Right lung (tissue), 5 donors: Measurements from ENCODE around the gene MOB2. TPM values are rescaled to one million over a fixed set of nuclear protein-coding genes. Genes with fewer than 3 reads are reported as not detected.

Experiments used
- DNase-seq, 2 donors: peaks; one replicate each; pipeline ENCODE4 v3.0.0-alpha.2; 2013
- polyA plus RNA-seq, 5 donors: library from polyadenylated mRNA; unstranded; fragments of 120-200 nt; gene quantifications; one replicate each; pipeline versions ENCODE4 v1.2.1 to v1.2.3, GENCODE V29; 2013; ENCODE audit warnings: inconsistent platforms in 1 of 5, low replicate concordance in 1 of 5; ENCODE audit not compliant: insufficient read length in 5 of 5, insufficient read depth in 1 of 5

The MOB2 gene
- polyA plus RNA-seq, 5 donors: 30.7 to 40.5 (median 35.2) TPM

DNA sequence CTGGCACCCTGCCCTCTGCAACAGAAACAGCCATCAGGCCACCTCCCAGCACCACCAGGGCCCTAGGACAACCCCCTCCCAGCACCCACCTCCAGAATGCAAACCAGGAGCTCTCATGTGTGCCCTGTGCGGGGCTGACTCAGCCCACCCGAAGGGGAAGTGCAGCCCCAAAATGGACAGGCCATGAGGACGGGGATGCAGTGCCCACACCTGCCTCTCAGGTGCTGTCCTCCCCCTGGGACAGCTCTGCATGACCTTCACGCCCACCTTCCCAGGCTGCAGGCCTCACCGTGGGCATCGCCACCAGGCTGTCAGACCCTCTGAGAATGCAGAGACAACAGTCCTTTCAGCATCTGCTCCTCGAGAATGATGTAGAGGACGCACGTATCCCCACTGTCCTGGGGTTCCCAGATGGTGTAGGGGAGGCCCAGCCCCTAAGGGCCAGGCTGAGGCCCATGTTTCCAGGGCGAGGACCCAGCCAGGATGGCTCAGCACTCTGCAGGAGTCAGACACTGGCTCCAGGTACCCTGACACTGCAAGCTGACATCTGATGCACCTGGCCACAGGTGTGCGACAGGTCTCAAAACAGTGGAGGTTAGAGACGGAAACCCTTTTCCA lies 13.5 kb downstream of the MOB2 start:
- DNase-seq: no peak

DNA sequence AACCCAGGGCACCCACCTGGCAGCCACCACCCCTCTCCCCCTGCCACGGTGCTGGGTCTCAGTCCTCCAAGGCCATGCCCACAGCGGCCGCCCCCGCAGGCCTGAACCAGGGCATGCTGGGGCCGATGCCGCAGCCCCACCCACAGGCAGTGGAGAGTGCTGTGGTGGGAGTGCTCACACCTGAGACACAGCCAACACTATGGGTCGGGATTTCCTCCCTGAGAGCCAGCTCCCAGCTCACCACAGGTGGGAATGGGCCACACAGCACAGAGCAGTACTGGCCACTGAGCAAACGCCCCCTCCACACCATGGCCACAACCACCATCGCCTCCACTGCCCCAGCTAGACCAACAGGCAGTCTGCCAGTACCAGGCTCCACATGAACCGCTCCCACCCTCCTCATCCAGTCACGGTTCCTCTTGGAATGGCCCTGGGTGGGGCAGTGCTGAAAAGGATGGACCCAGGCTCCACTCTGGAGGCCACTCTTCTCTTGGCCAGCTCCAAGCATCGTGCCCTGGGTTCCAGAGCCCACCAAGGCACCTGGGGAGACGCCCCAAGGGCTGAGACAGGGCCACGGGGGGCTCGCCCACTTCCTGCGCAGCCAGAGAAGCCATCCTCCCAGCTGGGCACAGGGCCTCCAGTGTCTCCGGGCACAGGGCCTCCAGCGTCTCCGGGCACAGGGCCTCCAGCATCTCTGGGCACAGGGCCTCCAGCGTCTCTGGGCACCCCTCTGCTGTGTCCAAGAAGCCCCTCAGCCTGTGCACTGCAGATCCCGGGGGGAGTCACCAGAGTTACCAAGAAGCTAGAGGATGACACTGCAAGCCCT lies 14.2 kb downstream of the MOB2 start:
- DNase-seq: no peak

DNA sequence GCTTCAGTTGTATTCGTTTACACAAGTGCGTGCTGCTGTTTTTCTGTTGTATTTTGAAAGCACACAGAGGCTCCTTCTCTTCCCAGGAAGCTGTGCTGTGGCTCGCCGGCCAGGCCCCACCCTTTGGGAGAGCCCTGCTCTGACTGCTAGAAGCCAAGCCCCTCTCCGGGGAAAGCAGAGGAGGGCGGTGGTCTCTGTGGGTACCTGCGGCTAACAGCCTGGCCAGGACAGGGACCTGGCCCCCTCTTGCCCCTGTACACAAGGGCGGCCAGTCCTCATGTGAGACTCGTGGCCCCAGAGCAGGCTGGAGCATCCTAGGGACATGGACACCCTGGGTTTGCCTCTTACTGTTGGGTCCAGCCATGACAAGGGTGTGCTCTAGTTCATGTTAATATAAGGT lies 14.8 kb downstream of the MOB2 start:
- DNase-seq: no peak

DNA sequence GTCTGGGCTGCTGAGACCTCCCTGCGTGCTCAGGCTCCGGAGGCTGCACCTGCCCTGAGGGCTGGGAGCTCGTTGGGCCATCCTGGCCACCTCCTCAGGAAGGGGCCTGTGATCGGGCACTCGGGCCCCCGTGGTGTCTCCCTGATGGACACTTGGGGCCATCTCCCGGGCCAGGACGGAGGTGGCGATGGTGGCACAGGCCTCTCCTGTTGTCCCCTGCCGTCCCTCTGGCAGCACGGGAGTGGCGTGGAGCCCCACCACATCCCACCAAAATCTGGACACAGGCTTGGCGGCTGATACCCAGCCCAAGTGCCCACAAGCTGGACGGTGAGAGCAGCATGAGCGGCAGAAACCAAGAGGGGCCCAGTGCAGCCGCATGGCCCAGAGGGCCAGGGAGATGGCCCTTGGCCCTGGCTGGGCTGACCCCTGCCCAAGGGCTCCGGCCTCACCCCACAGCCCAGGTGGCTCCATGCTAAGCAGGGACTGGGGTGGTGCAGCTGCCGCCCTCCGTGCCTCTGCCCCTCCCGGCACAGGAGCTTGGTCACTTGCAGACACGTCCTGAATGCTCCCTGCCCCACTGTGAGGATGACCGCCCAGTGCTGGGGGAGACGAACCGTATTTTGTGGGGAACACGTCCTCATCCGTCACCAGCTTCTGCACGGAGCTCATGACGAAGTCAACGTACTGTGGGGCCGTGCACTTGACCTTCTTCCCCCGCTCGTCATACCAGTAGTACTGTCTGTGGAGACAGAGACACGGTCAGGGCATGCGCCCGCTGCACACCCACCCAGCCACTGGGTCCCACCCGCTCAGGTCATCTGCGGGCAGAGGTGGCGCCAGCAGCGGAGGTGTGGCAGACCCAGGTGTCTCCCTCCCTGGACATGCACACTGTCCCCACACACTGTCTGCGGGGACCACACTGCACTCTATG lies 15.6 kb downstream of the MOB2 start:
- no peak for DNase-seq

DNA sequence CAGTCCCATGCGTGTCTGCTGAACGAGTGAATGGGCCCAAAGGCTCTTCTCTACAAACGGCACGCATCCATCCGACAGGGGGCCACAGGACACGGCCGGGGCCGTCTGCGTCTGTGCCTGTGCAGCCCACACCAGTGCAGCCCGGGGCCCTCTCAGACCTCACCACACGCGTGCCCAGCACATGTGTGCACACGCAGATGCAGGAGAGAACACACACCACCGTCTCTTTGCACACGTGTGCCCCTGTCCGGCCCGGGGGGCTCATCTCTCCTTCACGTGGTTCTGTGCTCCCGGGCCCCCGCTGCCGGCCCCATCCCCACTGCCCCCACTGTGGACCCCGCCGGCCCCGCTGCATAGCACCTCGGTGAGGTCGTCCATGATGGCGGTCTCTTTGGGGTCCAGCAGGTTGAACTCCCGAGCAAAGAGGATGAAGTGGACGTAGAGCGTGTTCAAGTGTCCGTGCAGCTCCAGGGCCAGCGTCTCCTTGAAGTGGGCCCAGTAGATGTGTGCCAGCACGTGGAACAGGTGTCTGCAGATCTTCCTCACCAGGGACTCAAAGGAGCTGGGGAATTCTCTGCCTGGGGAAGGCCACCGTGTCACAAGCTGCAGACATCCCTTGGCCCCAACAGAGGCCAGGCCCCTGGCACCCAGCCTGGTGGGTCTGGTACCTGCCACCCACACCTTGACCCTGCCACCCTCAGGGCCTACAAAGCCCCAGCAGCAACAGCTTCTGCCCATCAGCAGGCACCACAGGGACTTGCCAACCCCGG lies 16.5 kb downstream of the MOB2 start:
- DNase-seq: no peak

DNA sequence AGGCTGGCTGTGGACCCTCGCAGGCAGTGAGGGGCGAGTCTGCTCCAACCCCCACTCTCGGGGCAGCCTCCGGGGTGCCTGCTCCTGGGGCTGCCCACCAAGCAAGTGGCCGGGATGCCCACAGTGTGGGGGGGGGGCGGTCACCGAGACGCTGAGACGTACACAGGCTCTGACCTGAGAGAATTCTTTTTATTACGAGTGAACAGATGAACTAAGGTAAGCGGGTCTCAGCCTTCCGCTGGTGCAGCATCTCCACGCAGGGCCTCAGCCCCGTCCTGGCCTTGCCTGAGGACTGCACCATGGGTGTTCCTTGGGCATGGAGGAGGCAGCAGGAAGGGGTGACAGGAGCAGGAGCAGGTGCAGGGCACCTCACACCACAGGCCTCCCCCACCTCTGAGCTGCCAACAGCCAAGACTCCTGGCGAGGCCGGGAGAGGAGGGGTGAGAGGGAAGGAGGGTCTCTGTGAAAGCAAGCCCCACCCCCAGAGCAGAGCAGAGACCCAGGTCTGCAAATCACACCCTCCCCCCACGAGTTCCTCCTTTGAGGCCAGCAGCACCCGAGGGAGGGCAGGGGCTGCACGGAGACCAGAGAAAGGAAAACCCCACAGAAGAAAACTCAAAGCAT lies 17.2 kb downstream of the MOB2 start:
- DNase-seq: no peak

DNA sequence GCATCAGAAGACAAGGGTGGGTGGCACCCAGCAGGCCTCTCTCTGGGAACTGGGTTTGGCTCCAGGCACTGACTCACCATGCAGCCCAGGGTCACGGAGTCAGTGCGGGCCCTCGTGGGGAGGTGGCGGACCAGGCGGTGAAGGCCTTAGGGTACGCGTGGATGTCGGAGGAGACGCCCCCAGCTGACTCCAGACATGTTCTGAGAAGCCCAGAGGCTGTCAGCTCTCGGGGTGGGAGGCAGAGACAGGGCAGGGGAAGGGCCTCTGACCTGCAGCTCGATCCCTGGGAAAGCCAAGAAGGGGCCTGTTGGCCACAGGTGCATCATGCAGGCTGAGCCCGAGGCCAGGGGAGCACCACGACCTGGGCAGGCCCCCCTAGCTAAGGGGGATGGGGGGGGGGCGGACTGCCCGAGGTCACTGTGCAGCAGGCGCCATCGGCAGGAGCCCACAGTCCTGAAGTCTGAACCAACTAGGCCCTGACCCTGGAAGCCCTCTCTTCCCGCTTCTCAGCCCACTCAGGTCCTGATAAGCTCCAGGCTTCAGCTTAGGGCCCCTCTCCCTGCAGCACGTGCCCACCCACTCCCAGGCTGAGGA lies 18.0 kb downstream of the MOB2 start:
- DNase-seq: no peak

DNA sequence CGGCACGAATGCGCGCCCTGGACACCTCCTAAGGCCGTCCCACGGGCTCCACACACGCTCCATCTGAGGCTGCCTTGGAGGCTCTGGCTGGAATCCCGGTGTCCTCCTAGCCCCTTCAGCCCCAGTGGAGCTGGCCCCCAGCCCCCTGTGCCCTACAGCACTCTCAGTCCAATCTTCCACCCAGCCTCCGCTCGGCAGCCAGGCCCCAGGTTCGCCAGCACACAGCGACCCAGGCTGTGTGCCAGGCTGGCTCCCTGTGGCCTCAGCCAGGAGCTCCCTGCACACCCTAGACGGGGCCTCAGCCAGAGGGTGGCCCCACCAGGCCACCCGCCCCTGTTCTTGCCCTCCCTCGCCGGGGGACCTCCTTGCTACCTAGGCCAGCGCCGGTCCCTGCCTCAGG lies 18.6 kb downstream of the MOB2 start:
- no peak for DNase-seq

DNA sequence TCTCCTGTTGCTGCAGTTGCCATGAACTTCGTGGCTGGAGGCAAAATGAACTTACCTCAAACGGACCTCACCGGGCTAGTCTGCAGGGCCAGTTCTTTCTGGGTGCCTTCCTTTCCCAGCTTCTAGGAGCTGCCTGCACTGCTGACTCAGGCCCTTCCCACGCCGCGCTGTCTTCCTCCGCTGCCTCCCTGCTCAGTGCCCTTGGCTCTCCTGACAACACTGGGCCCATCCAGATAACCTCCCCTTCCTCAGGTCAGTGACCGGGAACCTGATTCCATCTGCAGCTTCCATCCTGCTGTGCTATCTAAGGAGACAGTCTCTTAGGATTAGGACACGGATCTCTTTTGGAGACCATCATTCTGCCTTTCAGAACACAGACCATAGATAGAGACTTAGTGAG lies 19.3 kb downstream of the MOB2 start:
- DNase-seq: no peak

DNA sequence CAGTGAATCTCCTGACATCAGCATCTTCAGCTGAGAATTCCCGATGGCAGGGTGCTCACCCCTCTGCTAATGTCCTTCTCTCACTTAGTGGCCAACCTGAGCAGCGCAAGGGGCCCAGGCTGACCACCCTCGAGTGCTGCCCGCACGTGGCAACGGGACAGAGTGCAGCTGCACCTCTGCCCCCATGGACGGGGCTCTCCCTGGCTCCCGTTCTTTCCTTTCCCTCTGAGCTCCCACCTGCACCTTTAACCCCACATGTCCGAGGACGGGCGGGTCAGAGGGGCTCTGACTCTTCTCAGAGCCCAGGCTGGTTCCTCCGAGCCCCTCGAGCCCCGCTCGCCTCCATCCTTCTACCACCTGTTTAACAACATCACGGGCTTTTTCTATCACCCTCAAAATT lies 19.8 kb downstream of the MOB2 start:
- DNase-seq: no peak

DNA sequence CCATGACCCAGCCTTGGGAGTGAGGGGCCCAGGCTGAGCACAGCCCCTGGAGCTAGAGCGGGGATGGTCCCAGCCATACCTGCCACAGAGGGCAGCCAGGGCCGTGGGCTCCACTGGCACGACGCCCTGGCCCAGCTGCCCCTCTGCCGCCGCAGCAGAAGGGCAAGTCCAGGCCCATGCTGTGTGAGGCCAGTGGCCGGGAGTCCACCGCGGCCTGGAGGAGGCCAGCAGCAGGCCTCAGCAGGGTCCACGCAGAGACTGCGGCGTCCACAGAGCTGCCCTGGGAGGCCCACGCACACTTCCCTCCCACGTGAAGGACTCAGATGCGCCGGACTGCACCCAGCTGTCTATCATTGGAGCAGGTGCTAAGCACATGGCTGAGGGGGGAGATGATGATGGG lies 23.5 kb downstream of the MOB2 start:
- DNase-seq: no peak

DNA sequence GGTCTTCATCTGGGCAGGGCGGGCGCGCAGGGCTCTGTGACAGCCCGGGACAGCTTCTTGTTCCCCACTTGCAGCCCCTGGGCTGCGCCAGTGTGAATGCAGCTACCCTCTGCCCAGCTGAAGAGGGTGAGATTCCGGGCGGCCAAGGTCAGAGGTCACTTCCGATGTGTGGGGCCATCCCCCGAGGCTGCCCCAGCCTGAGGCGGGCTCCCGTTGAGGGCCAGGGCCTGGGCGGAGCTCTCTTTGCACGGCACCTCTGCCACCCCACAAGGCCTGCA lies 23.9 kb downstream of the MOB2 start:
- DNase-seq: no peak

DNA sequence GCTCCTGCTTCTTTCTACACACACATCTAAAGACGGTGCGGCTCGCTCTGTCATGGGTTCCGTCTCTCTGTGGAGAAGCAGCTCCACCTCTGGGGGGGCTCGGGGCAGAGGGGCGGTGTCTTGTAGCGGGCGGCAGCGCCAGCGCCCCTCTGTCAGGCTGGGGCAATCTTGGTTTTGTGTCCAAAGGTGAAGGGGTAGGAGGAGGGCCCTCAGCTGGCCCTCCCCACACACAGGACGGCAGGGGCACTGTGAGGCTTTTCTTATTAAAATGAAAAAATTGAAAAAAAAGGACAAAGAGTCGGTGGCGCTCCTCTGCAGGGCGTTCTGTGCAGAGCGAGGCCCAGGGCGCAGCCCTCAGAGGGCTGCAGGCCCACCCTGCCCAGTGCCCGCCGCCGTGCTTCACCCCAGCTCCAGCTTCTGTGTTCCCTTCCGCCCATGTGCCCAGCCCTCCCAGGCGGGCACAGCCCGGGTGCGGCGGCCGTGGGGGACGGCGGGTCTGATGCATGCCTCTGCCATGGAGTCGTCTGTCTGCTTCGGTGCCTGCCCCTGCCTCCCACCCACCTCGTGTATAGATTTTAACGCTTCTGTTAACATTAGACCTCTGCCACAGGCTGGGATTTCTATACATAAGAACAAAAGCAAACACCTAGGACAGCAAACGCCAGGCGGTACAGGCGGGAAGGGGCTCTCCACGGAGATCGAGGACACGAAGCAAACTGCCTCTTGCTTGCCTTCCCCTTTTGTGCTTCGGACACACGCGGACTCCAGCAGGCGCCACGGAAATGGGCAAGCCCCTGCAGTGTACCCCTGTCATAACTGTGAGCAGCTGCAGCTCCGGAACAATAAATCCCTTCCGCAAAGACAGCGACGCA lies 24.5 kb downstream of the MOB2 start:
- no peak for DNase-seq

DNA sequence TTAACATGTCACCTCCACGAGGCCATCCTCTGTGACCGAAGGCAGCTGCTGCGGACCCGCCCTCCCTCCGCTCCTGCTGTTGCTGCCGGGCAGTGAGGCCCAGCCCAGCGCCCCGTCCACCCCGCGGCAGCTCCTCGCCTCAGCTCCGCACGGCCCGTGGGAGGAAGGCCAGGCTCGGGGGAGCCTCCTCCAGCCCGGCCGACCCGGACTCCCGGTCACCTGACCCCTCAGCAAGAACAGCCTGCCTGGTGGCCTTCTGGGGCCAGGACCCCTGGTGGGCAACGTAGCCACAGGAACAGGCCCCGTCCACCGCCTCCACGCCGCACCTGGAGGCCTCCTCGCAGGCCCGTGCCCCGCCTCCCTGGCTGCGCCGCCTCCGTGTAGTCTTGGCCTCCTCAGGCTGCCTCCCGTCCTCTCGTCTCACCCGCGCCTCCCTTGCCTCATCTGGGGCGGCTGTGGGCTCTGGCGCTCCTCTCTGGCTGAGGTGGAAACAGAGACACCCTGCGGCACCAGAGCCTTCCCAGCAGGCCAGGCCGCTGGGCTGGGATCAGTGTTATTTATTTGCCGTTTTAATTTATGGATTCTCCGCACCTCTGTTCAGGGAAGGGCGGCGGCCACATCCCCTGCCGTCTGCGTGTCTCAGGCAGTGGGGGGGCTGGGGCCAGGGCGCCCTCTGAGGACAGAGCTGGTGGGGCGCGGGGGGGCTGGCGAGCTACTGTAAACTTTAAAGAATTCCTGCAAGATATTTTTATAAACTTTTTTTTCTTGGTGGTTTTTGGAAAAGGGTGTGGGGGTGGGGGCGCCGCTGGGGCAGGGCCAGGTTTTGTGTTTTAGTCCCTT lies 25.4 kb downstream of the MOB2 start:
- no peak for DNase-seq

DNA sequence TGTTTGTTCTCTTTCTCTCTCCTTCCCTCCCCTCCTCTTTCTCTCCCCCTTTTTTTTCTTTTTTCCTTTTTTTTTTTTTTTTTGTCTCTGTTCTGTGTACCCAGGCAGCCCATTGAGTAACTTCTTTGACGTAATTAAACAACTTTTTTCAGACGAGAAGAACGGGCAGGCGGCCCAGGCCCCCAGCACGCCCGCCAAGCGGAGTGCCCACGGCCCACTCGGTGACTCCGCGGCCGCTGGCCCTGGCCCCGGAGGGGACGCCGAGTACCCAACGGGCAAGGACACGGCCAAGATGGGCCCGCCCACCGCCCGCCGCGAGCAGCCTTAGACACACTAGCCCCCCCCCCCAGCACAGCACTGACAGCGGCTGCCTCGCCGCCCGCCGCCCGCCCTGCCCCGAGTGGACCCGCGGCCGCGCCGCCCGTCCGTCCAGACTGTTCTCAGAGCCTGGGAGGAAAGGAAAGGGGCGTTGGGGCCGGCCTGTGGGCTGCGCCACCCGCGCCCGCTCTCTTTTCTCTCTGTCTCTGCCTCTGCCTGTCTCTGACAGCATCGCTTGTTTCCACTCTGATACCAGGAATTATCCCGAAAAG lies 26.1 kb downstream of the MOB2 start:
- DNase-seq: peak; percentile 69 to 76

DNA sequence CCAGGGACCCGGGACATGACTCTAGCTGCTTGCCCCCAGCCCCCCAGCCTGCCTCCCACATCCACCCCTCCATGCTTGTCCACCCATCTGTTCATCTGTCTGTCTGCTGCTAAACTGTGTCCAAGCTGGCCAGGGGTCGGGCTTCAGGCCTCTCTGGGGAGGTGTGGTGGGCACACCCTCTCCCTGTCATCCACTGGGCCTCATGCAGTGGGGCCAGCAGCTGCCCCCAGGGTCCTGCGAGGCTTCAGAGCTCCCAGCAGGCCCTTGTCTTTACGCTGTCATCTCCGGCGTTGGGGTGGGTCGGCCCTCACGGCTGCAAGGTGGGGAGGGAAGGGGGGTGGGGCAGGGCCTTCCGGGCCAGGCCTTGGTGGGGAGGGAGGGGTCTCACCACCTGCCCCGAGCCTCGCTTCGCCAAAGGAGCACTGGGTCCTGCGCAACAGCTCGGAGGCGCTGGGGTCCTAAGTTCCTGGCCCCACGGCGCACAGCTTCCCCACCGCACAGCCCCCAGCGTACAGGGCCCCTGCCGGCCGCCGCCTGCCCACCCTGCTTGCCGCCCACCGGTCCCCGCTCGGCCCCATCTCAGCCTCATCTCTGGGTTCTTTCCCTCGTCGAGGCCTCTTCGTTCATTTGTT lies 26.7 kb downstream of the MOB2 start:
- no peak for DNase-seq

DNA sequence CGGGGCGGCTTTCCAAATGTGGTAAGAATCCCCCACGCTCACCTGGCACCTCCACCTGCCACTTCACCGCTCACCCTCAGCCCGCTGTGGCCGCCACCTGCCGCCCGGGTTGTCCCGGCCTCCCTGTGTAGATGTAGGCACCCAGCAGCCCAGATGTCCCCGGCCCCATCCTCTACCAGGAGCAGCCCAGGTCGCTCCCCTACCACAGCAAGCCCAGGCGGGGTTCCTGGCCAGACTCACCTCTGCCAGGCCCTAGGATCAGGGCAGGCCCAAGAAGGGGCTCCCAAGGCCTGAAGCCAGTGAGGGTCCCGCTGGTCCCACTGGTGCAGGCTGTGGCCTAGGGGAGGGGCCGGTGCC lies 27.4 kb downstream of the MOB2 start:
- DNase-seq: no peak
